Adrenal gland (tissue), 12 donors: ENCODE data around the gene CACTIN. TPM values are rescaled to one million over a fixed set of nuclear protein-coding genes. Genes with fewer than 3 reads are reported as not detected.

Source experiments
- DNase-seq, 7 donors: peaks; one replicate each; pipeline ENCODE4 v3.0.0-alpha.2; 2019 to 2020
- H3K27ac ChIP-seq, 5 donors: fragments of 200-600 bp; sonication (generic) in 4 of 5; 1 replicate in 3 of 5; 2 replicates in 2 of 5; pipeline versions ENCODE4 v1.5.1 to v1.8.0; 2016 to 2020; ENCODE audit warnings: mild to moderate bottlenecking in 1 of 5
- H3K27me3 ChIP-seq: fragments of 200-600 bp; 2 replicates; pipeline ENCODE4 v1.8.0; 2021
- H3K36me3 ChIP-seq, 2 donors: fragments of 200-600 bp; replicated peaks in 1 of 2; 1 replicate in 1 of 2; 2 replicates in 1 of 2; pipeline versions ENCODE4 v1.5.1 to v1.8.0; 2018 to 2022
- H3K4me1 ChIP-seq, 2 donors: fragments of 200-600 bp; replicated peaks in 1 of 2; 1 replicate in 1 of 2; 2 replicates in 1 of 2; pipeline versions ENCODE4 v1.5.1 to v1.8.0; 2018 to 2021
- H3K4me3 ChIP-seq, 4 donors: fragments of 200-600 bp; sonication (generic) in 3 of 4; one replicate each; pipeline ENCODE4 v1.5.1; 2016 to 2018
- H3K9me3 ChIP-seq, 3 donors: fragments of 200-600 bp; sonication (generic) in 1 of 3; replicated peaks in 1 of 3; 1 replicate in 2 of 3; 2 replicates in 1 of 3; pipeline versions ENCODE4 v1.5.1 to v1.8.0; 2016 to 2021
- POLR2A ChIP-seq, 2 donors: fragments of 450-650 bp; IDR thresholded peaks; one replicate each; pipeline ENCODE4 v1.6.1; 2017; ENCODE audit warnings: antibody characterized with exemption in 2 of 2, mild to moderate bottlenecking in 2 of 2, moderate library complexity in 1 of 2
- WGBS, 4 donors: extraction: QIAGEN DNeasy Blood & Tissue Kit in 2 of 4; methylation state at CpG; one replicate each; pipeline versions ENCODE4 v1.1.5 to v1.1.7; 2013 to 2017; 5-methylcytosine and 5-hydroxymethylcytosine counted together
- intact Hi-C, 2 donors: fragments of 100-400 bp; cut with DNase I; formaldehyde crosslinking; loops; one replicate each; pipeline versions ENCODE4 v1.14.1 to v1.15.0; 2022 to 2023
- polyA plus RNA-seq, 3 donors: library from polyadenylated mRNA; stranded (reverse); fragments of 200-250 nt in 2 of 3; fragments of 350-450 nt in 1 of 3; fragmentation: Illumina TruSeq in 1 of 3; extraction: RNeasy Lipid Tissue Mini Kit (QIAGEN cat#74804) in 1 of 3; gene quantifications; one replicate each; pipeline ENCODE4 v1.2.3, GENCODE V29; 2013 to 2014
- total RNA-seq, 9 donors: library from RNA; depleted of rRNA in 4 of 9; stranded (reverse); fragments of >200 nt in 4 of 9; fragments of 120-200 nt in 1 of 9; fragmentation: NEBNext Ultra II Directional in 1 of 9; extraction: Animal tissue kit (Norgen Biotek cat#: 25700) in 1 of 9; gene quantifications; one replicate each; pipeline versions ENCODE4 v1.1.0 to v1.2.4, GENCODE V29; 2013 to 2023
- TF ChIP-seq, protein P1 (sequence below), 6 experiments: fragments of 450-650 bp in 4 of 6; fragments of 200-600 bp in 2 of 6; sonication (generic) in 1 of 6; IDR thresholded peaks; 1 replicate in 5 of 6; 2 replicates in 1 of 6; pipeline versions ENCODE4 v1.5.1 to v1.8.0; 2016 to 2021; ENCODE audit warnings: antibody characterized with exemption in 6 of 6, mild to moderate bottlenecking in 2 of 6, moderate library complexity in 1 of 6
- donor health status: healthy with polysubstance abuse.
- donor health status: Bipolar disorder and iron deficiency.
- donor health status: DM: yes; HTN: yes; CAD: no.
- donor health status: DM: no; HTN: no; CAD: no.
- donor health status: DM: no; HTN: no; CAD: no.
- donor health status: DM: yes; HTN: yes; CAD: no.

The CACTIN gene
- total and polyA plus RNA-seq, 12 donors = 5.0 to 78.4 (median 22.3) TPM

DNA sequence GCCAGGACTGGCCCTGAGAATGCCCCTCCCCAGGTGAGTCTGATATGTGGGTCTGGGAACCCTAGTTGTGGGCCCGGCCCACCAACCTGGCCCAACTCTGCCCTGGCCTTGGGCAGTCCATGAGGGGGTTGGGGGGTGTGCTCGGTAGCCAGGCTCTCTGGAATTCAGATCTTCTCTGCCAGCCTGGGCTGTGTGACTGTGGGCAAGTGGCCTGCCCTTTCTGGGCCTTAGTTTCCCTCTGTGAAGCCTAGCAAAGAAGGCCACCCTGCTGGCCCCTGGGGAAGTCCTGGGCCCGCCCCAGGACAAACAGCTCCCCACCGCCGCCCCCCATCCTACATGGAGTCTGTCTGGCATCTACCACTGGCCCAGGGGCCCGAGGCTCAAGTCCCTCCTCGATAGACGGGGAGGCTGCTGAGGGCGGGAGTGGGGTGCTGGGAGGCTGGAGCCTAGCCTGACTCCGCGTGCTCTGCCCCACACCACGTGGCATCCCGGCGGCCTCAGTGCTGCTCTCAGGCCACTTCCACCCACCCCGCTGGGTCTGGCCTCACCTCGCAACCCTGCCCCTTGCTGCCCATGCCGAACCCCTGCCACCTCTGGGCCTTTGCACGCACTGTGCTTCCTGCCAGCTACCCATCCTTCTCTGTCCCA is 11.6 kb downstream of the CACTIN start:
- H3K27me3 ChIP-seq = no peaks in the 10 kb centered on the region
- peaks cover 0 to 18% of the 10 kb centered on the region in 2 donors for H3K36me3 ChIP-seq
- TF ChIP-seq POLR2A (IDR thresholded peaks at IDR 0.05) = no peak
- TF ChIP-seq, protein P1, sequence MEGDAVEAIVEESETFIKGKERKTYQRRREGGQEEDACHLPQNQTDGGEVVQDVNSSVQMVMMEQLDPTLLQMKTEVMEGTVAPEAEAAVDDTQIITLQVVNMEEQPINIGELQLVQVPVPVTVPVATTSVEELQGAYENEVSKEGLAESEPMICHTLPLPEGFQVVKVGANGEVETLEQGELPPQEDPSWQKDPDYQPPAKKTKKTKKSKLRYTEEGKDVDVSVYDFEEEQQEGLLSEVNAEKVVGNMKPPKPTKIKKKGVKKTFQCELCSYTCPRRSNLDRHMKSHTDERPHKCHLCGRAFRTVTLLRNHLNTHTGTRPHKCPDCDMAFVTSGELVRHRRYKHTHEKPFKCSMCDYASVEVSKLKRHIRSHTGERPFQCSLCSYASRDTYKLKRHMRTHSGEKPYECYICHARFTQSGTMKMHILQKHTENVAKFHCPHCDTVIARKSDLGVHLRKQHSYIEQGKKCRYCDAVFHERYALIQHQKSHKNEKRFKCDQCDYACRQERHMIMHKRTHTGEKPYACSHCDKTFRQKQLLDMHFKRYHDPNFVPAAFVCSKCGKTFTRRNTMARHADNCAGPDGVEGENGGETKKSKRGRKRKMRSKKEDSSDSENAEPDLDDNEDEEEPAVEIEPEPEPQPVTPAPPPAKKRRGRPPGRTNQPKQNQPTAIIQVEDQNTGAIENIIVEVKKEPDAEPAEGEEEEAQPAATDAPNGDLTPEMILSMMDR (IDR thresholded peaks at IDR 0.05) = no peak
- no peak for DNase-seq
- no peak overlapping the region for H3K27ac ChIP-seq
- intact Hi-C loops = loop anchor here (5.0 kb wide), 1 partner anchor 68 kb away; no protein-coding TSS in a partner anchor
- no peak overlapping the region for H3K4me3 ChIP-seq
- no peaks in the 10 kb centered on the region for H3K9me3 ChIP-seq
- 91 to 97% (median 93%) methylated on average over 3 to 17 of the region's 18 CpGs for WGBS, 4 donors
- peaks cover 0 to 9% of the 10 kb centered on the region in 2 donors for H3K4me1 ChIP-seq

DNA sequence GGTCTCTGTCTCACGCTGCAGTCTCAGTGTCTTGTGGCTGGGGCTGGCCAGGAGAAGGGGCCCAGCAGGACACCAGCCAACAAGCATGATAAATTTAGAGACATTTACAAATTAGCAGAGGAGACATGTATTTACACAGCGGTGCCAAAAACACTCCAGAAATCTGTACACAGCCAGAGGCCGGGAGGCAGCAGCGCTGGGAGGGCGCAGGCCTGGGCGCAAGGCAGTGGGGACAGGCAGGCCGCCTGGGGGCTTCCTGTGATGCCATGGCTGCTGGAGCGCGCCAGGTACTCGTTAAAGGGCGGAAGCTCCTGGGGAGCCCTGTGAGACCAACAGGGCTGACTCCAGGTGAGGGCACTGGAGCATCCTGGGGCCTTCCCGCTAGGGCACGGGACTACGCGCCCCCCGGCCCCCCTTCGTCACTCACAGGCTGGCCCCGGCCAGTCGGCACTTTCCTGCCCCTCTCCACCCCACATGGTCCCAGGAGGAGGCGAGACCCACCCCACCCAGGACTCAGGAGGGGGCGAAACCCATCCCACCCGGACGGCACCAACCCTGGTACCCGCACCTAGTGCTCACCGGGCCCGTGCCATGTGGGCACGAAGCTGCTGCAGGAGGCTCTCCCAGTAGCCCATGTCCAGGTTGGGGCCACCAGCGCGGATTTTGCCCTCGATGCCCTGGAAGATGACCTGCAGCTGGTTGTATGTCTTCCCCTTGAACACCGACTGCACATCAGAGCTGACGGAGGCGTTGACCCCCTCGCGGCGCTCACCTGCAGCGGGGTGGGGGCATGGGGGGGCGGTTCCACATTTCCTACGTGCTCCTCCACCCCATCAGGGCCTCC is 12.6 kb downstream of the CACTIN start:
- TF ChIP-seq POLR2A (IDR thresholded peaks at IDR 0.05) = no peak
- TF ChIP-seq, protein P1 (IDR thresholded peaks at IDR 0.05) = no peak
- no peak overlapping the region for H3K27ac ChIP-seq
- H3K4me1 ChIP-seq = peaks cover 7 to 17% of the 10 kb centered on the region in 2 donors
- intact Hi-C loops = loop anchor here in 1 of 2 donors (5.0 kb wide), 1 partner anchor 67 kb away; no protein-coding TSS in a partner anchor
- no peak overlapping the region for H3K4me3 ChIP-seq
- DNase-seq = peak in 1 of 7 donors; percentile 15
- no peaks in the 10 kb centered on the region for H3K27me3 ChIP-seq
- peaks cover 0 to 18% of the 10 kb centered on the region in 2 donors for H3K36me3 ChIP-seq
- no peaks in the 10 kb centered on the region for H3K9me3 ChIP-seq
- WGBS, 4 donors = 81 to 91% (median 87%) methylated on average over 26 to 39 of the region's 39 CpGs

DNA sequence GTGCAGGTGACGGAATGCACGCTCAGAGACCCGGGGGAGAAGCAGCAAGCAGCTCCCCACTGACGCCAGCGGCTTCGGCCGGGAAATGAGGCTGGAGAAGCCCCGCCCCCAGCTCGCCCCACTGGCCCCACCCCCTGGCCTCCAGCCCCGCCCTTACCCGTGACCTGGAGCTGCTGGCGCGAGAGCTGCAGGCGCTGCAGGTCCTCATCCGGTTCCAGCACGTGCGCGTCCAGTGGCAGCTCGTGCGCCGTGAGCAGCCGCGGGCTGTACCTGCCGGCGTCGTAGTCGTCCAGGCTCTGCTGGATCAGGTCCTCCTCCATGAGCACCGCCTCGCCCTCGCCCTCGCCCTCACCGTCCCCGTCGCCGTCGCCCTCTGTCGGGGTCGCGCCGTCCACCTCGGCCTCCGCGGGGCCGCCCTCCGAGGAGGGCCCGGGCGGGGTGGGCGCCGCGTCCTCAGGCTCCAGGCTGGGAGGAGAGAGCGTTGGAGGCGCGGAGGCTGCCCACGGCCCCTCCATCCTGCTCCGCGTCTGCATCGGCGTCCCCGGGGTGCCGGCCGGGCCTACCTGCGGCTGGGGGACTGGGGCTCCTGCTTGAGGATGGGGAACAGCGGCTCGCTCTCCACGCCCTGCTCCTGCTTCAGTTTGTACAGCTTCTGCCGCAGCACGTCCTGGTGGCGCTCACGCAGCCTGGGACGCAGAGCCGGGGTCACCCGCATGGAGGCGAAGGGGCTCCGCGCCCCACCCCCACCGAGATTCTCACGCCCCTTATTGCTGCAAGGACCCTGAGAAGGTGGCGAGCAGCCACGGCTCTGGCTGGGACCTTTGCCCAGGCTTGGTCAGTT is 13.5 kb downstream of the CACTIN start:
- DNase-seq = peak in 3 of 7 donors; percentile 14 to 35 (median 30)
- intact Hi-C loops = loop anchor here in 1 of 2 donors (5.0 kb wide), 1 partner anchor 66 kb away; no protein-coding TSS in a partner anchor
- WGBS, 4 donors = 84 to 89% (median 87%) methylated on average over 12 to 79 of the region's 79 CpGs

More for the DNA sequence above, 13.5 kb downstream of the CACTIN start:
- H3K9me3 ChIP-seq = no peaks in the 10 kb centered on the region
- no peak for TF ChIP-seq POLR2A (IDR thresholded peaks at IDR 0.05)
- TF ChIP-seq, protein P1 (IDR thresholded peaks at IDR 0.05) = no peak
- peaks cover 15 to 22% of the 10 kb centered on the region in 2 donors for H3K4me1 ChIP-seq
- peaks cover 0 to 18% of the 10 kb centered on the region in 2 donors for H3K36me3 ChIP-seq
- H3K4me3 ChIP-seq = no peak overlapping the region
- H3K27ac ChIP-seq = peak overlapping the region in 1 of 5 donors; percentile 10
- no peaks in the 10 kb centered on the region for H3K27me3 ChIP-seq
